ENCODE measurements around the gene IL20.
A peak's percentile ranks its signal among the peaks of the same experiment; 100 is the strongest.
"Not testable (repeated sequence)": the region's sequence is repeated elsewhere in the genome, so short reads cannot be mapped to it uniquely, and the experiment has no call there.

The IL20 gene

GRCh38 chr1:206843626-206844025 lies 21.8 kb upstream of the IL20 start:
- no peak for DNase-seq (ENCODE audit: low spot score)

DNA sequence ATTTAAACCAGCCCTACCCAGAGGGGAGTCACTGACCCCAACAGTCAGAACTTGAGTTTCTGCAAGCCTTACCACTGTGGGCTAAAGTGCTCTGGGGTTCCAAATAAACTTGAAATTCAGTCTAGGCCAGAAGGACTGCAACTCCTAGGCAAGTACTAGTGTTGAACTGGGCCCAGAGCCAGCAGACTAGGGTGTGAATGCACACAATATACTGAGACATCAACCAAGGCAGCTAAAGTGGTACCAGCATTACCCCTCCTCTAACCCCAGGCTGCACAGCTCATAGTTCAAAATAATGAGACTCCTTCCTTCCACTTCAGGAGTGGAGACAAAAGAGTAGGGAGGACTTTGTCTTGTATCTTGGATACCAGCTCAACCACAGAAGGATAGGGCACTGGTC lies 18.9 kb upstream of the IL20 start:
- DNase-seq (ENCODE audit: low spot score) = no peak

DNA sequence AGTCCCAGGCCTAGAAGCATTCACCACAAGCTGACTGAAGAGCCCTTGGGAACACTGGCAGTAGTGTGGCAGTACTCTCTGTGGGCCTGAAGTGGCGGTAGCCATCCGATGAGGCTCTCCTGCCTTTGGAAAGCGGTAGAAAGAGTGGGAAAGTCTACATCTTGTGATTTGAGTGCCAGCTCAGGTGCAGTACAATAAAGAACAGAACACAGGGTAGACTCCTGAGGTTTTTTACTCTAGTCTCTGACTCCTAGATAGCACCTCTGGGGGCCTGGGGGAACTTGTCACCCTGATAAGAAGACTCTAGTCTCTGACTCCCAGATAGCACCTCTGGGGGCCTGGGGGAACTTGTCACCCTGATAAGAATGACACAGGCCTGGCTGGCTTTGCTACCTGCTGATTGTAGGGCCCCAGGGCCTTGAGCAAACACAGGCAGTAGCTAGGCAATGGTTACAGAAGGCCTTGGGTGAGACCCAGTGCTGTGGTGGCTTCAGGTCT lies 18.0 kb upstream of the IL20 start:
- no peak for DNase-seq (ENCODE audit: low spot score)

- no peak for DNase-seq (ENCODE audit: low spot score)
These were observed 17.5 kb upstream of the IL20 start for GRCh38 chr1:206847946-206848345.

DNA sequence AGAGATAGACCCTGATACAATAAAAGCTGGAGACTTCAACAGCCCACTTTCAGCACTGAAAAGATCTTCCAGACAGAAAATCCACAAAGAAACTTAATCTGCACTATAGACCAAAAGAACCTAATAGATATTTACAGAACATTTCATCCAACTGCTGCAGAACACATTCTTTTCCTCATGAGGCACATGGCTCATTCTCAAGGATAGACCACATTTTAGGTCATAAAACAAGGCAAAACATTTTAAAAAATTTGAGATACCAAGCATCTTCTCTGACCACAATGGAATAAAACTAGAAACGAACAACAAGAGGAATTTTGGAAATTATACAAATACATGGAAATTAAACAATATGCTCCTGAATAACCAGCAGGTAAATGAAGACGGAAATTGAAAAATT lies 15.0 kb upstream of the IL20 start:
- no peak for DNase-seq (ENCODE audit: low spot score)

- no peak for DNase-seq (ENCODE audit: low spot score)
These were observed 13.9 kb upstream of the IL20 start for GRCh38 chr1:206851341-206852010.

DNA sequence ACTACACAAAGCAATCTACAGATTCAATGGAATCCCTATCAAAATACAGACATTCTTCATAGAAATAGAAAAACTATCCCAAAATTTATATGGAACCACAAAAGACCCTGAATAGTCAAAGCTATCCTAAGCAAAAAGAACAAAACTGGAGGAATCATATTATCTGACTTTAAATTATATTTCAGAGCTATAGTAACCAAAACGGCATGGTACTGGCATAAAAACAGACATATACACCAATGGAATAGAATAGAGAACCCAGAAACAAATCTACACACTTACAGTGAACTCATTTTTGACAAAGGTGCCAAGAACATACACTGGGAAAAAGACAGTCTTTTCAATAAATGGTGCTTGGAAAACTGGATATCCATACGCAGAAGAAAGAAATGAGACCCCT lies 12.8 kb upstream of the IL20 start:
- DNase-seq (ENCODE audit: low spot score) = not testable (repeated sequence)

GRCh38 chr1:206853696-206854095 lies 11.7 kb upstream of the IL20 start:
- DNase-seq (ENCODE audit: low spot score) = not testable (repeated sequence)

- no peak for DNase-seq (ENCODE audit: low spot score)
These were observed 10.9 kb upstream of the IL20 start for GRCh38 chr1:206854401-206855129.

DNA sequence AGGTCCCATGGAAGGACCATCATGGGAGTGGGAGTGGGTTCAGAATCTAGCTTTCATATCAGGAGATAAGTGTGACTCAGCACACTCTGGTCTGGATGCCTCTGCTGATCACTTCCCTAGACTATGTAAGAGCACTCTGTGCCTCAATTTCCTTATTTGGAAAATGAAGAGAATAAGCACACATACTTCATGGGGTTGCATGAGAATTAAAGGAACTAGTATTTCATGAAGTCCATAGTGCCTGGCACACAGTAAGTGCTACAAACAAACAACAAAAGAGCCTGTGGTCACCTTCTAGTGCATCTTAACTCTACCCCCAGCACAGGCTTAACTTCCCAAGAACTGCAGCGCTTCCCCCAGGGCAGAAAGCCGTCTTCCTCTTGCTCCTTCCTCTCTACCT lies 9.6 kb upstream of the IL20 start:
- no peak for DNase-seq (ENCODE audit: low spot score)

- no peak for DNase-seq (ENCODE audit: low spot score)
These were observed 8.6 kb upstream of the IL20 start for GRCh38 chr1:206856674-206857464.

- DNase-seq (ENCODE audit: low spot score) = no peak
These were observed 6.3 kb upstream of the IL20 start for GRCh38 chr1:206859082-206859521.

GRCh38 chr1:206860165-206860564 lies 5.3 kb upstream of the IL20 start:
- DNase-seq (ENCODE audit: low spot score) = no peak

DNA sequence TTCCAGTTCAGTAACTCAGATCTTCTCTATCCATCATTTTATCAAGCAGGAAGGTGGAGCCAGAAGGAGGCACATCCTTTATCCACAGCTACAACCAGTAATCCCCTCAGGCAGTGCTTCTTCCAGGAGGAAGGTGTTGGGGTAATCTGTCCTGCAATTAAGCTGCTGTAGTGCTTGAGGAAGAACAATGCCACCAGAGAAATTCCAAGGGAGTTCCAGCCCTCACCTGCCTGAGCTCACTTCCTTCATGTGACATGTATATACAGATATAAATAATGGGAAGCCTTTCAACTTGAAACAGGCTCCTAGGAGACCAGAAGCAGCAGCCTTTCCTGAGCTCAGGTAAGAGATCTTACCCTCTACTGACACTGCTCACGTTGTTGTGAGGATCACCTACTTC lies 2.2 kb upstream of the IL20 start:
- no peak for DNase-seq (ENCODE audit: low spot score)

- DNase-seq (ENCODE audit: low spot score) = peak; percentile 43
These were observed 639 bp downstream of the IL20 start for GRCh38 chr1:206866062-206866461.

DNA sequence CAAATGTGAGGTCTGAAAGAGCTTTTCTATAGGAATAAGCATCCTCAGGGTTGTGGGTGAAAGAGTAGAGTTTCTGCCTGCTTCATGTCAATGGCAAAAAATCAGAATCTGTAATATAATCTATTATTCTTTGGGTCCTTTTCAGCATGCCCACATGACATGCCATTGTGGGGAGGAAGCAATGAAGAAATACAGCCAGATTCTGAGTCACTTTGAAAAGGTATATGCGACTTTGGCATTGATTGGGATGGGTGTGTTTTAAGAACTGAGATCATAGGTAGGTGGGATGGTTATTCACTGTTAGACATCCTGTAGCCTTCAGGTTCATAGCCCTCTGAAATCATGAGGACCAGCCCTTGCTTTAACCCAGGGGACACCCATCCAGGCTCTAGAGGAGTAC lies 1.8 kb downstream of the IL20 start:
- no peak for DNase-seq (ENCODE audit: low spot score)

- DNase-seq (ENCODE audit: low spot score) = no peak
These were observed 2.3 kb downstream of the IL20 start for GRCh38 chr1:206867716-206868115.

GRCh38 chr1:206868264-206868663 lies 2.8 kb downstream of the IL20 start:
- DNase-seq (ENCODE audit: low spot score) = no peak

GRCh38 chr1:206872139-206872538 lies 6.7 kb downstream of the IL20 start:
- no peak for DNase-seq (ENCODE audit: low spot score)

- DNase-seq (ENCODE audit: low spot score) = no peak
These were observed 8.3 kb downstream of the IL20 start for GRCh38 chr1:206873603-206874188.

- no peak for DNase-seq (ENCODE audit: low spot score)
These were observed 10.4 kb downstream of the IL20 start for GRCh38 chr1:206875752-206876377.

DNA sequence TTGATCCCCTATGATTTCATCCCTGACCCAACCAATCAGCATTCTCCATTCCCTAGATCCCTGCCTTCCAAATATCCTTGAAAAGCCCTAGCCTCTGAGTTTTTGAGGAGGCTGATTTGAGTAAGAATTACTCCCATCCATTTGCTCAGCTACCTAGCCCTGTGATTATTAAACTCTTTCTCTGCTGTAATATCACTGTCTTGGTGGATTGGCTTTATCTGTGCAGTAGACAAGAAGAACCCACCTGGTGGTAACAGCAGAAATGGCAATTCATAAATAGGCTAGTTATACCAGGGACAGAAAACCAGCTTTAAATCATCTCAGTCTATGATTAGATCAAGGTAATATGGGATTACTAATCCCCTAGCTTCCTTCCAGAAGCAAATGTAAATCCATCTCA lies 13.0 kb downstream of the IL20 start:
- no peak for DNase-seq (ENCODE audit: low spot score)
